Measurements from ENCODE around the gene DIS3L2.

Gene DIS3L2, protein sequence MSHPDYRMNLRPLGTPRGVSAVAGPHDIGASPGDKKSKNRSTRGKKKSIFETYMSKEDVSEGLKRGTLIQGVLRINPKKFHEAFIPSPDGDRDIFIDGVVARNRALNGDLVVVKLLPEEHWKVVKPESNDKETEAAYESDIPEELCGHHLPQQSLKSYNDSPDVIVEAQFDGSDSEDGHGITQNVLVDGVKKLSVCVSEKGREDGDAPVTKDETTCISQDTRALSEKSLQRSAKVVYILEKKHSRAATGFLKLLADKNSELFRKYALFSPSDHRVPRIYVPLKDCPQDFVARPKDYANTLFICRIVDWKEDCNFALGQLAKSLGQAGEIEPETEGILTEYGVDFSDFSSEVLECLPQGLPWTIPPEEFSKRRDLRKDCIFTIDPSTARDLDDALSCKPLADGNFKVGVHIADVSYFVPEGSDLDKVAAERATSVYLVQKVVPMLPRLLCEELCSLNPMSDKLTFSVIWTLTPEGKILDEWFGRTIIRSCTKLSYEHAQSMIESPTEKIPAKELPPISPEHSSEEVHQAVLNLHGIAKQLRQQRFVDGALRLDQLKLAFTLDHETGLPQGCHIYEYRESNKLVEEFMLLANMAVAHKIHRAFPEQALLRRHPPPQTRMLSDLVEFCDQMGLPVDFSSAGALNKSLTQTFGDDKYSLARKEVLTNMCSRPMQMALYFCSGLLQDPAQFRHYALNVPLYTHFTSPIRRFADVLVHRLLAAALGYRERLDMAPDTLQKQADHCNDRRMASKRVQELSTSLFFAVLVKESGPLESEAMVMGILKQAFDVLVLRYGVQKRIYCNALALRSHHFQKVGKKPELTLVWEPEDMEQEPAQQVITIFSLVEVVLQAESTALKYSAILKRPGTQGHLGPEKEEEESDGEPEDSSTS

DNA sequence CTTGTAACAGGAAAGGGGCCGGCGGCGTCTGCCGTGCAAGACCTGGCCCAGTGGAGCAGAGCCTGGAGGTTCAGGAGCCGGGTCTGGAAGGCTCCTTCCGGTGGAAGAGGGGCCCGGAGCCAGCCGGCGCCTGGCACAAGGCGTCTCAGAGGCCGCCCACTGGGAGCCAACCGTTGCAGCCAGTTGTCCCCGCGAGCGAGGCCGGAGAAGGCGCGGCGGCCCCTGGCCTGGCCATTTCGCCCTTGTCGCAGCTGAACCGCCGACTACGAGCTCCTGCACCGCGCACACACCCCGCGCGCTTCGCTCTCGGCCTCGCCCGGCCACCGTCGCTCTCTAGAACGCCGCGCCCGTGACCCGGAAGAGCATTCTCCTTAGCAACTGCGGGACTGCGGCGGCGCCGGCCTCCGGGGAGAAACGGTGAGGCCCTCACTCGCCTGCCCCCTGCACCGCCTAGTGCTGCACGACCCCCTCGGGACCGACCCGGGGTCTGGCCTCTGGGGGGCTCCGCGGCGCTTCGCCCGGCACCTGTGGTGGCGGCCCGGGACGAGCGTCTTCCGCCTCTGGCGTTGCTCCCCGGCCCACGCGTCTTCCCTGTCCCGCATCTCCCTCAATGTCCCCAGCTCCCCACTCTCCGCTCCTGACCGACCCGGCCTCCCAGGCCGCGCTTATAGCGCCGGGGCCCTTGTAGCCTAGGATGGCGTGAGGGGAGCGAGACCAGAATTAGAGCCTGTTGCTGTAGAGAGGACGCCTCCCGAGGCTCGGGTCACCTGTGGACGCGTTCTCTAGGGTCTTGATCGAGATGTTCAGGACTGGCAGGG, at the start of gene DIS3L2:
DIS3L2 (plus strand) TSS at position 365 of the 818 bp plus-strand sequence. CDS start 53,215 bp downstream, outside the sequence.
- peak; percentile 91 for DNase-seq (ENCODE audit: low read depth, low spot score)

- DNase-seq (ENCODE audit: low read depth, low spot score) = no peak
Measured at GRCh38 chr2:231914077-231914690, 47.3 kb upstream of the DIS3L2 start.

- DNase-seq (ENCODE audit: low read depth, low spot score) = peak; percentile 23
Measured at GRCh38 chr2:231917280-231918066, 44.0 kb upstream of the DIS3L2 start.

DNA sequence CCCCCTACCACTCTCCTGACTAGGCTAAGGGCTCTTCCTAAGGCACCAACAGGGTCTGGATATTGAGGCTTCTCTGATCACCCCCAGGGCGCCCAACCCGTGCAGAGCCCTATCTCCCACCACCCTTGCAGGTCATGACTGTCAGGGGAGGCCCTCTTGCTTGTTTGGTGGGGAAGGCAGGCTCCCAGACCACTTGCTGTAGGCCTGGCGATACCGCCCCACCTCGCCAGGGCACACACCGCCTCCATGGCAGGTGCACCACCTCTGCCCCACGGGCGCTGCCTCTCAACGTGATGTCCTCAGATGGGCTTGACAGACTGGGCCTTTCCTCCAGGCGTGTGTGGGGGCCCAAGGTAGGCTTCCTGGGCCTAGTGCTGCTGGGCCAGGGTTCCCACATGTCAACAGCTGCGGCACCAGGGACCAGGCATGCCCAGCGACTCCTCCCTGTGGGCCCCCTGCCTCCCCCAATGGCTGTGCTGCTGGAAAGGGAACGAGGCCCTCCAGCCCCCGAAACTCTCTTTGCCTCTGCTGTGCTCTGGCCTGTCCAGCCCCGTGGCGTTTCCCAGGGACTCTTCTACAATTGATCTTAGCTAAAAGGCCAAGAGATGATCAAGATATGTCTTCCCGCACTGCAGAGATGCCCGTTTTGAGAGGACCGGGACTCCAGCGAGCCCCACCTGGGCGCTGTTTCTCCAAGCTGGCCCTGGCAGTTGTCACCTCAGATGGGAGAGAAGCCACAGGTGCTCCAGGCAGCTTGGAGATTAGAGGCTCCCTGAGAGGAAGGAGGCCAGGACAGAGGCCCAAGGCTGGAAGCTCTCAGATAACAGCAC, 42.8 kb upstream of the DIS3L2 start:
- DNase-seq (ENCODE audit: low read depth, low spot score) = no peak

DNA sequence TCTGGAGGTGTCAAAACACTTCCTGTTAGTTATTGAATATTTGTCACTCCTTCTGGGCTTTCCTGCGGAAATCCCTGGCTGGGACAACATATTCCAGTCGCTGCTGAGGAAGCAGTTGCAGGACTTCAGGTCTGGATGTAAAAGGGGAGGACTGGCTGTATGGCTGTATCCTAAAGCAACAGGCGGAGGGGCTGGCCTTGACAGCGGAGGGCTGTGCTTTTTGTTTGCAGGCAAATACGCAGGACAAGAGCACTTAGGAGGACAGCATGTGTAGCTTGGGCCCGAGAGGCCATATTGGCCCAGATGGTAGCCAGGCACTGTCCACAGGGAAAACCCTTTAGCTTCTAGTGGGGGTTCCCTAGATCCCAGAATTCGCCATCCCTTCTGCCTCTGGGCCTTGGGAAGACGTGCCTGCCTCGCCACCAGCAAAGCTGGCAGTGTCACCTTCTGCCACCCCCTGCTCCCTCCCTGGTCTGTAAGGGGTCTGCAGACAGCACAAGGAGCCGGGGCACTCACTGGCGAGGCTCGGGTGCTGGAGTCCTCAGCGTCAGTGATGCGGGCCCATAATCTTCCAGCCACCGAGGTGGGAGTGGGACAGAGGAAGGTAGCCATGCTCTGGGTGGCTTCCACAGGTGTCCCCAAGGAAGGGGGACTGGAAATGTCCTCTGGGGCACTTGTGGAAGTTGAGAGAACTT, 42.0 kb upstream of the DIS3L2 start:
- no peak for DNase-seq (ENCODE audit: low read depth, low spot score)

- no peak for DNase-seq (ENCODE audit: low read depth, low spot score)
Measured at GRCh38 chr2:231920366-231920765, 41.1 kb upstream of the DIS3L2 start.

GRCh38 chr2:231920795-231921194, 40.7 kb upstream of the DIS3L2 start:
- DNase-seq (ENCODE audit: low read depth, low spot score) = no peak

- DNase-seq (ENCODE audit: low read depth, low spot score) = no peak
Measured at GRCh38 chr2:231922311-231923009, 39.1 kb upstream of the DIS3L2 start.

GRCh38 chr2:231923010-231923344, 38.5 kb upstream of the DIS3L2 start:
- no peak for DNase-seq (ENCODE audit: low read depth, low spot score)

- no peak for DNase-seq (ENCODE audit: low read depth, low spot score)
Measured at GRCh38 chr2:231923951-231924888, 37.3 kb upstream of the DIS3L2 start.

GRCh38 chr2:231924889-231925275, 36.6 kb upstream of the DIS3L2 start:
- no peak for DNase-seq (ENCODE audit: low read depth, low spot score)

DNA sequence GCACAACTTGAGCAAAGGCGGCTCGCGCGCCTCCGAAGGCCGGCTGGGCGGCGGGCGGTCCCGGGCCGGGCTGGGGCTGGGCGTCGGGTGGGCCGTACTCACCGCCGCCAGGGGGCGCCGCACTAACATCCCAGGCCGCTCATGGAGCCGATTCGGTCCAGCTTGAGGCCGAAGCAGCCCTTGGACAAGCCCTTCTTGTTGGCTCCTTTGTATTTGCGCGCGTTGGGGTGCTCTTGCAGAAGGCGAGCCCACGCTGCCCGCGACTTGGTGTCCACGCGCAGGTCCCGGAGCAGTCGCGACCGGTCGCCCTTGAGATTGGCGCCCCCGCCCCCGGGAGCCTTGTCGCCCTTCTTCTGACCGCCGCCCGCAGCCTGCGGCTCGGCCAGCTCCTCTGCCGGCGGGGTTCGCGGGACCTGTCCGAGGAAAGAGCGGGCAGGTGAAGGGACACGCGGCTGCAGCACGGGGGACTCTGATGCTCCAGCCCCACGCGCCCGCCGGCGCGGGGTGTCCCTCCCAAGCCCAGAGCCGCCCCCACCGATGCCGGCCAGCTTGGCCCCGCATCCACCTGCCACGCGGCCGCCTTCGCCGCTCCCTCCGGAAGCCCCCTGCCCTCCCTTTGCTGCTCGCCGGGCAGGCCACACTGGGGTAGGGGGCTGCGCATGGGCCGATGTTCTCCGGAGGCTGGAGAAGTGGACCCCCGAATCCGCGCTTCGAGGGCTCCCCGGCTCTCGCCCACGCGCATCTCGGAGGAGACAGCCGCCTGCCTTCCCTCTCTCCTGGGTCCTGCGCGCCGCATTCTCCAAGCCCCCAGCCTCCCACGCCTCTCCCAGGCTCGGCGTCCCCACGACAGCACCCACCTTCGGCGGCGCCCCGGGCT, 36.0 kb upstream of the DIS3L2 start:
- DNase-seq (ENCODE audit: low read depth, low spot score) = peak; percentile 94

DNA sequence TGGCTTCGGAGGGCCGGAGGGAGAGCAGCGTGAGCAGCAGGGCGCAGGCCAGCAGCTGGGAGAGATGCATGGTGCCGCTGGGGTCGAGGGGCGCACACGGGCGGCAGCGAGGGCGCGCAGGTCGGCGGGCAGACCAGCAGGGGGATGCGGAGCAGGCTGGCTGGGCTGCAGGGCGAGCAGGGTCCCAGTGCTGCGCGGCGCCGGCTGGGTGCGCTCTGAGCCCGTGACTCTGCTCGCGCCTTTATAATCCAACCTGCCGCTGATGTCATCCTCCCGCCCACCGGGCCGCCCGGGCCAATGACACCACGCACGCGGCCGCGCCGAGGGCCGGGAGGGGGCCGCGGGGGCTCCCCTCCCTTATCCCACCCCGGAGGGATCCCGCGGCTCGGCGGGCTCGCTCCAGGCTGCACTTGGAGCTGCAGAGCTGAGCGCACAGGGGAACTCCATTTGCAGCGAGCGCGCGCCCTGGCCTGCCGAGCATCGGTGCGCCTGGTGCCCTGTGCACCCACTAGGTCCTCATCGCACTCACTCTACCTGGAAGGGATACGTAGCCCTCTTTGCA, 35.3 kb upstream of the DIS3L2 start, which contains the start of gene NPPC:
NPPC (minus strand) TSS at position 217 of the 562 bp plus-strand sequence; CDS start at position 70, 147 bp downstream.
- DNase-seq (ENCODE audit: low read depth, low spot score) = peak; percentile 84

GRCh38 chr2:231926761-231927565, 34.5 kb upstream of the DIS3L2 start:
- DNase-seq (ENCODE audit: low read depth, low spot score) = no peak

GRCh38 chr2:231927566-231927890, 34.0 kb upstream of the DIS3L2 start:
- no peak for DNase-seq (ENCODE audit: low read depth, low spot score)
